Measurements from ENCODE around the gene FGF4.

GRCh38 chr11:69748637-69749036 is 26.5 kb downstream of the FGF4 start:
- TF ChIP-seq SUZ12 (IDR thresholded peaks at IDR 0.05) (no peak), FOXK2 (IDR thresholded peaks at IDR 0.05) (no peak), TARDBP (IDR thresholded peaks at IDR 0.05) (no peak), BHLHE40 (IDR thresholded peaks at IDR 0.05; ENCODE audit: borderline replicate concordance) (no peak), PKNOX1 (IDR thresholded peaks at IDR 0.05) (no peak), FOXA1 (IDR thresholded peaks at IDR 0.05) (no peak), FOXM1 (IDR thresholded peaks at IDR 0.05; ENCODE audit: borderline replicate concordance) (no peak), SP1 (IDR thresholded peaks at IDR 0.05) (no peak)

All from HEK293T (cell line).